Natural killer cell treated with Interleukin-12 subunit alpha and Interleukin-12 subunit beta and Interleukin-15 and Interleukin-18, amount 100 ng/mL, for 72 hours (primary cell): Measurements from ENCODE around the gene MYO9A. TPM values are rescaled to one million over a fixed set of nuclear protein-coding genes. Genes with fewer than 3 reads are reported as not detected.
"Not testable (repeated sequence)": the region's sequence is repeated elsewhere in the genome, so short reads cannot be mapped to it uniquely, and the experiment has no call there.

Source experiments
- ATAC-seq, 2 donors: fragments of 150-1000 bp; cut with Tn5 transposase in 1 of 2; sonication (Bioruptor Pico), chemical (Tn5 transposase) in 1 of 2; 2 replicates each; pipeline ENCODE4 v1.10.0; 2021
- DNase-seq: peaks from one replicate; pipeline ENCODE4 v3.0.0; 2022; ENCODE audit warnings: low spot score
- H3K27ac Mint-ChIP-seq, 2 donors: 1 replicate in 1 of 2; 2 replicates in 1 of 2; pipeline ENCODE4 v1.8.0; 2022; ENCODE audit warnings: mixed read lengths in 2 of 2, mild to moderate bottlenecking in 1 of 2, moderate library complexity in 1 of 2
- H3K27me3 Mint-ChIP-seq, 2 donors: 1 replicate in 1 of 2; 2 replicates in 1 of 2; pipeline ENCODE4 v1.8.0; 2022; ENCODE audit warnings: mixed read lengths in 2 of 2
- H3K36me3 Mint-ChIP-seq: one replicate; pipeline ENCODE4 v1.8.0; 2022; ENCODE audit warnings: mixed read lengths
- H3K4me1 Mint-ChIP-seq, 2 donors: 1 replicate in 1 of 2; 2 replicates in 1 of 2; pipeline ENCODE4 v1.8.0; 2022; ENCODE audit warnings: low read depth in 2 of 2, mixed read lengths in 2 of 2, mild to moderate bottlenecking in 1 of 2
- H3K4me3 Mint-ChIP-seq: one replicate; pipeline ENCODE4 v1.8.0; 2022; ENCODE audit warnings: mixed read lengths
- H3K9me3 Mint-ChIP-seq: 2 replicates; pipeline ENCODE4 v1.8.0; 2022; ENCODE audit warnings: mixed read lengths
- total RNA-seq, 2 donors: library from RNA; stranded (reverse); gene quantifications; one replicate each; pipeline ENCODE4 v1.2.3, GENCODE V29; 2022

The MYO9A gene
- total RNA-seq, 2 donors from 2014 or later, result 16.3 to 19.8 TPM

DNA sequence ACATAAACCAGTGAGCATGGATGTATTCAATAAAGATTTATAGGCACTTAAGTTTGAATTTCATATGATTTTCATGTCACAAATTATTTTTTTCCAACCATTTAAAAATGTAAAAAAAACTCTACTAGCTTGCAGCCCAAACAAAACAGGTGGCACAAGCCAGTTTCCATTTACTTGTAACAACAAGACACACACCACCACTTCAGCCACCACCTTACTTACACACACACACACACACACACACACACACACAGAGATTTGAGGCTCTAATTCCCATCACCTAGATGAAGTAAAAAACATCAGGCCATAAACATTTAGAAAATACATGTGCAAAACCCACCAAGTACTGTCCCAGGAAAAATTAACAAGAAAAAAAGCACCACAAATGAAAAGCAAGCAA, 25.3 kb downstream of the MYO9A start:
- Mint-ChIP-seq H3K4me1 (peaks cover 11 to 17% of the 10 kb centered on the region in 2 donors), H3K27me3 (no peaks in the 10 kb centered on the region), H3K9me3 (no peaks in the 10 kb centered on the region), H3K4me3 (no peak overlapping the region), H3K27ac (no peak overlapping the region), H3K36me3 (no peaks in the 10 kb centered on the region)
- no peak for DNase-seq
- ATAC-seq, result no peak

DNA sequence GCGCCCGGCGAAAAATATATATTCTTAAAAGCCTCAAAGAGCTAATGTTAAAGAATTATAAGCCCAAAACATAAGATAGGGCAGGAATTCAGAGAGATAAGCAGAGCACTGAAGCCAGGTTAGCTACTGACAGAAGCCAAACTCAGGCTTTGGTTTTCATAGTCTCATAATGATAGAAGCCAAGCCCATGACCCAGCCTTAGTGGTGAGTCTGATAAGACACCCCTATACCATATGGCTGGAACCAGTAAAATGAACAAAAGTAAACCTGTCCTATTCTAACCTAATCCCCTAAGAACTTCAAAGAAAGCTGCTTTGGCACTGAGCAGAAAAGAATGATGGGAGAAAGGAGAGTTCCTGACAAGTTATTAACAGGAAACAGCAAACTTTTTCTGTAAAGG, 25.9 kb downstream of the MYO9A start:
- no peaks in the 10 kb centered on the region for H3K36me3 Mint-ChIP-seq
- no peak for ATAC-seq
- H3K27ac Mint-ChIP-seq, result no peak overlapping the region

DNA sequence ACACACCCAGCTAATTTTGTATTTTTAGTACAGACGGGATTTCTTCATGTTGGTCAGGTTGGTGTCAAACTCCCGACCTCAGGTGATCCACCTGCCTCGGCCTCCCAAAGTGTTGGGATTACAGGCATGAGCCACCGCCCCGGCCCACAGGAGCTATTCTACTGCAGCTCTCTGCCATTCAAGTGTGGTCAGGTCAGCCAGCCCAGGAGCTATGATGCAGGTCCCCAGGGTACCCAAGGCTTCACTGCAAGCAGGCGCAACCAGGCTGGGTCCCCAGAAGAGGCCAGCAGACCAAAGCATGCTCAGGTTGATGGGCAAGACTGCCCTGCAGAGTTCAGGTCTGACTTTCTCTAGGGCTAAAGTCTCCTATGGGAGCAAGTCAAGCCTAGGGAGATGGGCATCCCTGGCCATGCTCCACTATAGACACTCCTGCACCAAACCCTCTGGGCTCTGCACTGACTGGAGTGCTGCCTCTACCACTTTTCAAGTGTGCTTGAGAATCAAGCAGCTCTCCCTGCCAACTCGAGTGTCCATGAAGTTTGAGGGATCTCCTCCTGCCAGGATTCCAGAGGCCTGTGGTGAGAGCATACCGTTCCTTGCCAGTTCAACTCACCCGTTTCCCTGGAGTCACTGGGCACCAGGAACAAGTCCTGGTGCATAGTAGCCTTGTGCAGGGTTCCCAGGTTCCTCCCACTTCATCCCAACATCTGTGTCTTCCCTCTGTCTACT, 30.9 kb downstream of the MYO9A start:
- Mint-ChIP-seq H3K27me3 (no peaks in the 10 kb centered on the region), H3K36me3 (peaks cover 16% of the 10 kb centered on the region), H3K9me3 (peaks cover 7% of the 10 kb centered on the region), H3K4me3 (no peak overlapping the region), H3K4me1 (peaks cover 7 to 16% of the 10 kb centered on the region in 2 donors), H3K27ac (no peak overlapping the region)
- DNase-seq, result no peak
- no peak for ATAC-seq

More for the DNA sequence above, 25.9 kb downstream of the MYO9A start:
- Mint-ChIP-seq H3K27me3 (no peaks in the 10 kb centered on the region), H3K4me1 (peaks cover 11 to 17% of the 10 kb centered on the region in 2 donors), H3K9me3 (no peaks in the 10 kb centered on the region), H3K4me3 (no peak overlapping the region)
- DNase-seq, result no peak

DNA sequence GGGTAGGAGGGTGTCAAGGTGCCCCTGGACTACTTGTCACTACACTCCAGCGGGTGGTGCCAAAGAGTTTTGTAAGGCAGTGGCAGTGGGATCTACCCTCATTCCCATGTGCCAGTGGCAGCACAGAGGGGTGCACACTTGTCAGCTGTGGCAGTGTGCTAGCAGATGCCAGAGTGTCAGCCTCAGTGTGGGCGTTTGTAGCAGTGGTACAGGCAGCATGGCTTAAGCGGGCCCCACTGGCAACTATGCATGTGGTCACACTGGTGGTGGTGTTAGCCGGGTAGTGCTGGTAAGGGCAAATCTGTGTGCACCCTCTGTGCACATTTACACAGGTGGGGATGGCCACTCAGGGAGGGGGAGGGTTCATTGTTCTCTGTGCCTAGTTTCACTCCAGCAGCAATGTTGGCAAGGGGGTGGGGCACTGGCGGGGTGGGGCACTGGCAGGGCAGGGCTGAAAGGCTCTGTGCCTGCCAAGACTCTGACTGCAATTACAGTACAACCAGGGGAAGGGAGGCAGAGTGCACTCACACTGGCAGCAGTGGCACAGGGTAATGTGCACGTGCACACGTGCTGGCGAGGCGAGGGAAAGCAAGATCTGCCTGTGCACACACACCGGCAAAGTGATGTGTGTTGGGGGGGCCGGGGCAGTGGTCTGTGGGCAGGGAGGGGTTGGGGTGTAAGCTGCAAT, 31.8 kb downstream of the MYO9A start:
- Mint-ChIP-seq H3K36me3 (peaks cover 16% of the 10 kb centered on the region), H3K4me3 (no peak overlapping the region), H3K4me1 (peaks cover 3 to 12% of the 10 kb centered on the region in 2 donors), H3K27me3 (no peaks in the 10 kb centered on the region), H3K27ac (no peak overlapping the region), H3K9me3 (peaks cover 8% of the 10 kb centered on the region)
- DNase-seq, result no peak
- no peak for ATAC-seq

DNA sequence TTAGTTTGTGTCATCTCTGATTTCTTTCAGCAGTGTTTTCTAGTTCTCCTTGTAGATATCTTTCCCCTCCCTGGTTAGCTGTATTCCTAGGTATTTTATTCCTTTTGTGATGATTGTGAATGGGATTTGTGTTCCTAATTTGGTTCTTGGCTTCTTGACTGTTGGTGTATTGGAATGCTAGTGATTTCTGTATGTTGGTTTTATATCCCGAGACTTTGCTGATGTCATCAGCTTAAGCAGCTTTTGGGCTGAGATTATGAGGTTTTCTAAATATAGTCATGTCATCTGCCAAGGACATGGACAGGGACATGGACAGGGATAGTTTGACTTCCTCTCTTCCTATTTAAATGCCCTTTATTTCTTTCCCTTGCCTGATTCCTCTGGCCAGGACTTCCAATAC, 35.8 kb downstream of the MYO9A start:
- Mint-ChIP-seq H3K27ac (no peak overlapping the region), H3K4me1 (peaks cover 10 to 15% of the 10 kb centered on the region in 2 donors), H3K36me3 (peaks cover 16% of the 10 kb centered on the region), H3K9me3 (peaks cover 8% of the 10 kb centered on the region), H3K4me3 (no peak overlapping the region), H3K27me3 (no peaks in the 10 kb centered on the region)
- ATAC-seq (no peak), DNase-seq (no peak)

DNA sequence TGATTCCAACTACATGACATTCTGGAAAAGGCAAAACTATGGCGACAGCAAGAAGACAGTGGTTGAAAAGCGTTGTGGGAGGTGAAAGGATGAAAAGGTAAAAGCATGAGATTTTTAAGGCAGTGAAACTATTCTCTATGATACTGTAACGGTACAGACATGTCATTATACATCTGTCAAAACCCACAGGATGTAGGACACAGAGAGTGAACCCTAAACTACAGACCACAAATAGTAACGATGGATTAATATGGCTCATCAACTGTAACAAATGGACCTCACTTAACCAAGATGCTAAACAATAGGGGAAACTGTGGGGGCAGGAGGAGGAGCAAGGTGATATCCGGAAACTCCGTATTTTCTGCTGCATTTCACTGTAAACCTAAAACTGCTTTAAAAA, 39.1 kb downstream of the MYO9A start:
- Mint-ChIP-seq H3K27ac (no peak overlapping the region), H3K36me3 (peaks cover 5% of the 10 kb centered on the region), H3K4me3 (peak overlapping the region; percentile 26), H3K4me1 (peaks cover 18 to 23% of the 10 kb centered on the region in 2 donors), H3K27me3 (no peaks in the 10 kb centered on the region), H3K9me3 (peaks cover 8% of the 10 kb centered on the region)
- no peak for DNase-seq
- ATAC-seq, result peak in 1 of 2 donors; percentile 79

DNA sequence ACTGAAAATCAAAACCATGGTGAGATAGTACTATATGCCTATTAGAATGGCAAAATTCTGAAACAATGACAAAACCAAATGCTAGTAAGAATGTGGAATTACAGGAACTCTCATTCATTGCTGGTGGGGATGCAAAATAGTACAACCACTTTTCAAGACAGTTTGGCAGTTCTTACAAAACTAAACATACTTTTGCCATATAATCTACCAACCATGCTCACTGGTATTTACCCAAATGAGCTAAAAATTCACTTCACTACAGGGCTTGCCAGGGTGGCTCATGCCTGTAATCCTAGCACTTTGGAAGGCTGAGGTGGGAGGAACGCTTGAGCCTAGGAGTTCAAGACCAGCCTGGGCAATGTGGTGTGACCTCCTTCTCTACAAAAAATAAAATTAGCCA, 40.0 kb downstream of the MYO9A start:
- Mint-ChIP-seq H3K27me3 (no peaks in the 10 kb centered on the region), H3K4me3 (peak overlapping the region; percentile 26), H3K9me3 (peaks cover 3% of the 10 kb centered on the region), H3K27ac (no peak overlapping the region), H3K36me3 (no peaks in the 10 kb centered on the region), H3K4me1 (peaks cover 18 to 23% of the 10 kb centered on the region in 2 donors)
- no peak for DNase-seq
- no peak for ATAC-seq

DNA sequence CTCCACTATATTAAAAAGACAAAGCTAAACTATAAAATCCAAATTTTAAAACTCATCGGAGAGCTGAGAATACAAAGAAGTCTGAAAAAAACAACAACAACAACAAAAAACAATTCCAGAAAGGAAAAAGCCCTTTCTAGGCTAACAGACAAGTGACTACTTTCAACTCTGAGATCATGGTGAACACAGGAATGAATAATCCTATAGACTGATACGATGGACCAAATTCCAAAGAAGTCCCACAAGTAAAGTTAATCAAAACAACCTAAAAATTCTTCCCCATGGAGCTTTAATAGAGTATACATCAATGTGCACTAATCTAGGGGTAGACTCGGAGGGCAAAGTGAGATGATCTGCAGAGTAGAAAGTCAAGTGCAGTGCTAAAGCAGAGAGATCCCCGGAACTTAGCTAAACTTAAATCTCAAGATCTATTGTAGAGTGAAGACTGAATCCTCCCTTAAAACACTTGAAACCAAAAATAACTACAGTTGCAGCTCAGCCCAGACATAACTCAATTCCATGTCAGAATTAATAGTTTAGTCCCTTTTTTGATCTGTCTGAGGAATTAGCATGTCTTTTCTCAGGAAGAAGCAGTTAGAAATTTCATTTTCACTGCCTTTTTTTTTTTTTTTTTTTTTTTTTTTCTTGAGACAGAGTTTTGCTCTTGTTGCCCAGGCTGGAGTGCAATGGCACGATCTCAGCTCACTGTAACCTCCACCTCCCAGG, 43.5 kb downstream of the MYO9A start:
- Mint-ChIP-seq H3K4me1 (peaks cover 24 to 27% of the 10 kb centered on the region in 2 donors), H3K4me3 (no peak overlapping the region), H3K27ac (no peak overlapping the region), H3K9me3 (no peaks in the 10 kb centered on the region), H3K27me3 (no peaks in the 10 kb centered on the region), H3K36me3 (no peaks in the 10 kb centered on the region)
- ATAC-seq, result no peak
- DNase-seq, result no peak

DNA sequence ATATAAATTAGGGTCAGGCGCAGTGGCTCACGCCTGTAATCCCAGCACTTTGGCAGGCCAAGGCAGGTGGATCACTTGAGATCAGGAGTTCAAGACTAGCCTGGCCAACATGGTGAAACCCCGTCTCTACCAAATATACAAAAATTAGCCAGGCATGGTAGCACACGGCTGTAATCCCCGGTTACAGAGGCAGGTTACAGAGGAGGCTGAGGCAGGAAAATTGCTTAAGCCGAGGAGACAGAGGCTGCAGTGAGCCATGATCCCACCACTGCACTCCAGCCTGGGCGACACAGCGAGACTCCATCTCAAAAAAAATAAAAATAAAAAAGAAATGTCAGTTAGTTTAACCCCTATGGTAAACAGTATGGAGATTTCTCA, 46.5 kb downstream of the MYO9A start:
- not testable (repeated sequence) for H3K9me3 Mint-ChIP-seq, H3K27ac Mint-ChIP-seq, ATAC-seq, H3K27me3 Mint-ChIP-seq, H3K36me3 Mint-ChIP-seq, H3K4me3 Mint-ChIP-seq, DNase-seq
- peaks cover 8 to 14% of the 10 kb centered on the region in 2 donors for H3K4me1 Mint-ChIP-seq

DNA sequence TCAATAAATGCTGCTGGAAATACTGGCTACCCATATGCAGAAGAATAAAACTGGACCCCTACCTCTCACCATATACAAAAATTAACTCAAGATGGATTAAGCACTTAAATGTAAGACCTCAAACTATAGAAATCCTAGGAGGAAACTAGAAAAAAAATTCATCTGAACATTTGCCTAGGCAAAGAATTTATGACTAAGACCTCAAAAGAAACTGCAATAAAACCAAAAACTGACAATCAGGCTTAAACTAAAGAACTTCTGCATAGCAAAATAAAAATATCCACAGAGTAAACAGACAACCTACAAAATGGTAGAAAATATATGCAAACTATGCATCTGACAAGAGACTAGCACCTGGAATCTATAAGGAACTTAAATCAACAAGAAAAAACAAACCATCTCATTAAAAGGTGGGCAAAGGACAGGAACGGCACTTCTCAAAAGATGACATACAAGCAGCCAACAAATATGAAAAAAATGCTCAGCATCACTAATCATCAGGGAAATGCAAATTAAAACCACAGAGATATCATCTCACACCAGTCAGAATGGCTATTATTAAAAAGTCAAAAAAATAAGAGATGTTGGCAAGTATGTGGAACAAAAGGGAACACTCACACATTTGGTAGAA, 47.0 kb downstream of the MYO9A start:
- H3K4me3 Mint-ChIP-seq, result no peak overlapping the region
- ATAC-seq (no peak), DNase-seq (no peak)
- peaks cover 8 to 14% of the 10 kb centered on the region in 2 donors for H3K4me1 Mint-ChIP-seq
- no peak overlapping the region for H3K27ac Mint-ChIP-seq
- no peaks in the 10 kb centered on the region for H3K9me3 Mint-ChIP-seq
- H3K27me3 Mint-ChIP-seq, result no peaks in the 10 kb centered on the region
- no peaks in the 10 kb centered on the region for H3K36me3 Mint-ChIP-seq

DNA sequence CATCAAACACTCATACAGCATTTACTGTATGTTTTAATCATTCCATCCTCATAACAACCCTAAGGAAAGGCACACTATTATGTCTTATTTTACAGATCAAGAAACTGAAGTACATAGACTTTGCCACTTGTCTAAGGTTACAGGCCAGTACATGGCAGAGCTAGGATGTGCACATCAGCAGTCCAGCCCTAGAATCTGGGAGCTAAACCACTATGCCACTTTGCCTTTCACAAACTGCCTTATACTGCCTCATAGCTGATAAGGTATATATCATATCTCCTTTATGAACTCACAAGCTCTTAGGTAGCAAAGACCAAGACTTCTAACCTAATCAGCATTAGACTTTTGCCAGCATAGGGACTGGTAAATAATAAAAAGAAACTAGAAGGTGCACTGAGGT, 49.1 kb downstream of the MYO9A start:
- no peaks in the 10 kb centered on the region for H3K9me3 Mint-ChIP-seq
- H3K36me3 Mint-ChIP-seq, result no peaks in the 10 kb centered on the region
- H3K4me3 Mint-ChIP-seq, result no peak overlapping the region
- no peak overlapping the region for H3K27ac Mint-ChIP-seq
- DNase-seq (no peak), ATAC-seq (no peak)
- no peaks in the 10 kb centered on the region for H3K27me3 Mint-ChIP-seq
- H3K4me1 Mint-ChIP-seq, result peaks cover 6 to 9% of the 10 kb centered on the region in 2 donors

DNA sequence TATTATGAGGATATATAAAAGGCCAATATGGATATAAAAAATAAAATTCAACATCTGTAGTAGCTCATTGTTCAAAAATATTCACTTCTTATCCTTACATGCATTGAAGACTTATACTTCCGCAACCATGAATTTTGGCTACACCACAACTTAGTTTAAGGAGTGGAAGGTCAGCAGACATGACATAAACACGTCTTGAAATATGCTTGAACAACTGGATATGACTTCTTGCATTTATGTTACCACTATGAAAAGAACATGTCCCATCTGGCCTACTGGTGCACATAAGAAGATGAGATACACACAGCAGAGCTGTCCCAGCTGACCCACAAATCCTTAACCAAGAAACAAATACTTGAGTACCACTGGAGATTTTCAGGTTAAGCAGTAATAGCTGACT, 52.1 kb downstream of the MYO9A start:
- Mint-ChIP-seq H3K27me3 (no peaks in the 10 kb centered on the region), H3K4me3 (no peak overlapping the region), H3K36me3 (peaks cover 7% of the 10 kb centered on the region), H3K27ac (no peak overlapping the region), H3K9me3 (peaks cover 7% of the 10 kb centered on the region), H3K4me1 (peaks cover 15 to 20% of the 10 kb centered on the region in 2 donors)
- no peak for ATAC-seq
- no peak for DNase-seq

DNA sequence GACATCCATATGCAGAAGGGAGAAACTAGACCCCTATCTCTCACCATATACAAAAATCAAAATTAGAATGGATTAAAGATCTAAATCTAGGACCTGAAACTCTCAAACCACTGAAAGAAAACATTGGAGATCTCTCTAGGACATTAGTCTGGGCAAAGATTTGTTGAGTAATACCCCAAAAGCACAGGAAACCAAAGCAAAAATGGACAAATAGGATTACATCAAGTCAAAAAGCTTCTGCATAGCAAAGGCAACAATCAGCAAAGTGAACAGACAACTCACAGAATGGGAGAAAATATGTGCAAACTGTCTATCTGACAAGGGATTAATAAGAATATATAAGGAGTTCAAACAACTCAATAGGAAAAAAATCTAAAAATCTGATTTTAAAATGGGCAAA, 54.8 kb downstream of the MYO9A start:
- ATAC-seq (no peak), DNase-seq (no peak)
- H3K4me1 Mint-ChIP-seq, result peaks cover 19% of the 10 kb centered on the region in 2 donors
- H3K27me3 Mint-ChIP-seq, result no peaks in the 10 kb centered on the region
- peaks cover 7% of the 10 kb centered on the region for H3K9me3 Mint-ChIP-seq
- H3K4me3 Mint-ChIP-seq, result no peak overlapping the region
- H3K36me3 Mint-ChIP-seq, result peaks cover 7% of the 10 kb centered on the region
- no peak overlapping the region for H3K27ac Mint-ChIP-seq

DNA sequence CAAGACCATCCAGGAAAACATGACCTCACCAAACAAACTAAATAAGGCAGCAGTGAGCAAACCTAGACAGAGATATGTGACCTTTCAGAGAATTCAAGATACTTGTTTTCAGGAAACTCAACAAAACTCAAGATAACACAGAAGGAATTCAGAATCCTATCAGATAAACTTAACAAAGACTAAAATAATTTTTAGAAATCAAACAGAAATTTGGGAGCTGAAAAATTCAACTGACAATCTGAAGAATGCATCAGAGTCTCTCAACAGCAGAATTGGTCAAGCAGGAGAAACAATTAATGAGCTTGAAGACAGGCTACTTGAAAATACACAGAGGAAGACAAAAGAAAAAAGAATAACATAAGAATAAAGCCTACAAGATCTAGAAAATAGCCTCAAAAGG, 55.6 kb downstream of the MYO9A start:
- peaks cover 7% of the 10 kb centered on the region for H3K36me3 Mint-ChIP-seq
- H3K27me3 Mint-ChIP-seq, result no peaks in the 10 kb centered on the region
- peaks cover 26% of the 10 kb centered on the region in 2 donors for H3K4me1 Mint-ChIP-seq
- ATAC-seq (no peak), DNase-seq (no peak)
- H3K27ac Mint-ChIP-seq, result no peak overlapping the region
- peaks cover 7% of the 10 kb centered on the region for H3K9me3 Mint-ChIP-seq
- no peak overlapping the region for H3K4me3 Mint-ChIP-seq
